ENCODE measurements around the gene CDH2.

DNA sequence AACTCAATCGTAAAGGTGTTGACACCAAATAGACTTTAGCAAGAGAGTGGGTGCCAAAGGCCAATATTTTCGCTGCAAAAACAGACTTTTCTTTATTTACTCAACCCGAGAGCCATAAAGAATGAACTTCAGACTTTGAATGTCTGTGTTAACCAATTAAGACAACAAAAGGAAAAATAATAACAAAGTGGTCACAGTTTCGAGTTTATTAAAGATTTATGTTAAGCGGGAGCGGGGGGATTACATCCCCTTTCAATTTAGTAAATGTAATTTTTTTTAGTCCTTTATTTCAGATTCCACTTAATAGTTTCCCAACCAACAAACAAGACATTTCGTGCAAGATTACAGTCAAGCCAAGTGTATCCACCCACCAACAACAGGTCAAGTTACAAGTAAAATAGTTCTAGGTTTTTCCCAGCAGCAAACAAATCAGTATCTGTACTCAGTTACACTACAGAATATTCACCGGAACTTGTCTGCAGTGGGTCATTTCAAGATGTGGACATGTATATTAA is 9.0 kb downstream of the CDH2 start:
- no peak for TF ChIP-seq POLR2A (IDR thresholded peaks at IDR 0.05)
- TF ChIP-seq, protein P1, sequence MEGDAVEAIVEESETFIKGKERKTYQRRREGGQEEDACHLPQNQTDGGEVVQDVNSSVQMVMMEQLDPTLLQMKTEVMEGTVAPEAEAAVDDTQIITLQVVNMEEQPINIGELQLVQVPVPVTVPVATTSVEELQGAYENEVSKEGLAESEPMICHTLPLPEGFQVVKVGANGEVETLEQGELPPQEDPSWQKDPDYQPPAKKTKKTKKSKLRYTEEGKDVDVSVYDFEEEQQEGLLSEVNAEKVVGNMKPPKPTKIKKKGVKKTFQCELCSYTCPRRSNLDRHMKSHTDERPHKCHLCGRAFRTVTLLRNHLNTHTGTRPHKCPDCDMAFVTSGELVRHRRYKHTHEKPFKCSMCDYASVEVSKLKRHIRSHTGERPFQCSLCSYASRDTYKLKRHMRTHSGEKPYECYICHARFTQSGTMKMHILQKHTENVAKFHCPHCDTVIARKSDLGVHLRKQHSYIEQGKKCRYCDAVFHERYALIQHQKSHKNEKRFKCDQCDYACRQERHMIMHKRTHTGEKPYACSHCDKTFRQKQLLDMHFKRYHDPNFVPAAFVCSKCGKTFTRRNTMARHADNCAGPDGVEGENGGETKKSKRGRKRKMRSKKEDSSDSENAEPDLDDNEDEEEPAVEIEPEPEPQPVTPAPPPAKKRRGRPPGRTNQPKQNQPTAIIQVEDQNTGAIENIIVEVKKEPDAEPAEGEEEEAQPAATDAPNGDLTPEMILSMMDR (IDR thresholded peaks at IDR 0.05), result no peak
- no peak for TF ChIP-seq EP300 (IDR thresholded peaks at IDR 0.05)
